Measurements from ENCODE around the gene SLC25A13. TPM values are rescaled to one million over a fixed set of nuclear protein-coding genes. Genes with fewer than 3 reads are reported as not detected.

SLC25A13 gene
- total and polyA plus RNA-seq, 2 of the 8 experiments (the other 6 are each of a cell fraction or from before 2014, with no cell fraction given) = 30.8 to 85.4 TPM

DNA sequence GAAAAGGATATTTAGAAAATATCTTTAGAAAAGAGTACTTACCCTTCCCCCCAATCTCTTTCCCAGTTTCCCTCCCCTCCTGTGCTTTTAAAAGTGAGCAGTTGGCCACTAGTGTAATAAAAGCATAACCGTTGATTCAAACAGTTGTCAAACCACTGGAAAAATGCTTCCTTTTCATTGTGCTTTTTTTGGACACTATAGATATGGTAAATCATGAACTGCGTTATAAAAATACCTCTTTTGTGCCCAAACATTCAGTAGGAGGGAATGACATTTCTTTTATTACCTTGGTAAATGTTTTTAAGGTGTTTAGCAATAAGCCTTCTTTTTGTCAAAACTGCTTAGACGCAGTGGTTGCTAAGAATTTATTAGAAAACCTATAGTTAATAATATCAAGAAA is 232.4 kb downstream of the SLC25A13 start:
- WGBS, 2 experiments (ENCODE audit: extremely low coverage in 1 of 2, insufficient coverage in 1 of 2, insufficient read length in 1 of 2, insufficient replicate concordance in 2 of 2, low coverage in 1 of 2, low lambda C conversion rate in 2 of 2, missing lambda C conversion rate in 1 of 2) = 86% methylated on average over 3 of the region's 3 CpGs; no CpG with 5 or more reads in 1 of the 2 experiments
- Histone ChIP-seq H3K79me1 (ENCODE audit: low read depth, low read length) (no peaks in the 10 kb centered on the region), H3K79me2 (ENCODE audit: control insufficient read depth in 1 of 2, insufficient read depth in 2 of 2, low read length in 2 of 2) (no peaks in the 10 kb centered on the region), H3K23ac (ENCODE audit: insufficient read length) (no peak overlapping the region), H3K18ac (ENCODE audit: extremely low read depth, low read length) (no peak overlapping the region), H2BK5ac (ENCODE audit: low read depth, low read length) (no peak overlapping the region), H3K4me3 (ENCODE audit: extremely low read depth in 1 of 4, insufficient read depth in 2 of 4, low read depth in 3 of 4, low read length in 4 of 4) (no peak overlapping the region), H3K4me1 (replicated peaks in 1 of 4; ENCODE audit: control insufficient read depth in 3 of 4, insufficient read depth in 4 of 4, low read length in 3 of 4) (no peaks in the 10 kb centered on the region), H4K20me1 (replicated peaks in 1 of 2; ENCODE audit: control insufficient read depth in 1 of 2, insufficient read depth in 2 of 2, low read length in 2 of 2) (no peaks in the 10 kb centered on the region), H3K4me2 (ENCODE audit: insufficient read depth in 1 of 2, low read depth in 2 of 2, low read length in 2 of 2) (no peak overlapping the region), H2BK20ac (ENCODE audit: low read length) (no peak overlapping the region), H3K9ac (replicated peaks in 1 of 4; ENCODE audit: extremely low read depth in 1 of 4, low read depth in 3 of 4, low read length in 3 of 4) (no peak overlapping the region), H2AFZ (ENCODE audit: low read length) (no peak overlapping the region), H3K36me3 (ENCODE audit: control insufficient read depth in 2 of 4, insufficient read depth in 4 of 4, low read length in 3 of 4) (no peaks in the 10 kb centered on the region), H3K27me3 (replicated peaks in 1 of 4; ENCODE audit: control insufficient read depth in 3 of 4, extremely low read depth in 1 of 4, insufficient read depth in 3 of 4, low read length in 3 of 4) (no peaks in the 10 kb centered on the region), H2BK120ac (replicated peaks; ENCODE audit: low read depth, low read length) (no peak overlapping the region), H3K27ac (ENCODE audit: low read depth, low read length) (no peak overlapping the region), H3K14ac (ENCODE audit: insufficient read length) (no peak overlapping the region), H2BK12ac (ENCODE audit: low read depth, low read length) (no peak overlapping the region), H4K5ac (ENCODE audit: insufficient read length, low read depth, low read length) (no peak overlapping the region), H4K8ac (ENCODE audit: extremely low read depth, insufficient read depth, low read length) (no peak overlapping the region), H3K23me2 (ENCODE audit: low read depth, low read length) (no peaks in the 10 kb centered on the region), H2AK5ac (ENCODE audit: low read depth, low read length) (no peak overlapping the region), H3K4ac (replicated peaks; ENCODE audit: insufficient read length, low read depth, low read length) (no peak overlapping the region), H2BK15ac (ENCODE audit: low read length) (no peak overlapping the region), H4K91ac (replicated peaks; ENCODE audit: insufficient read length, low read length) (no peak overlapping the region), H3K9me3 (ENCODE audit: insufficient read depth in 2 of 2, low read depth in 1 of 2, low read length in 1 of 2) (no peaks in the 10 kb centered on the region), H3K56ac (replicated peaks; ENCODE audit: insufficient read length, low read depth, low read length) (no peak overlapping the region)
- CTCF ChIA-PET (ENCODE audit: partially characterized antibody) = interaction anchor here (0.7 kb wide), 1 partner anchor 52 kb away, joined by 3 read pairs; no protein-coding TSS in a partner anchor
- POLR2A ChIA-PET (ENCODE audit: partially characterized antibody) = no interaction called here
- FAIRE-seq (no peak), DNase-seq (ENCODE audit: low read depth in 1 of 2, low spot score in 2 of 2) (no peak)
- TF ChIP-seq HDAC2 (IDR thresholded peaks at IDR 0.05; ENCODE audit: borderline replicate concordance in 1 of 2, low read depth in 2 of 2, low read length in 2 of 2) (no peak), SIN3A (conservative IDR thresholded peaks at IDR 0.05 in 1 of 2, IDR thresholded peaks at IDR 0.05 in 1 of 2; ENCODE audit: low read depth in 1 of 2, low read length in 2 of 2) (no peak), BACH1 (IDR thresholded peaks at IDR 0.05; ENCODE audit: low read length) (no peak), POLR2AphosphoS5 (IDR thresholded peaks at IDR 0.05; ENCODE audit: low read depth, low read length) (no peak), CEBPB (IDR thresholded peaks at IDR 0.05; ENCODE audit: low read depth, low read length) (no peak), CHD2 (IDR thresholded peaks at IDR 0.05; ENCODE audit: low read length) (no peak), BCL11A (IDR thresholded peaks at IDR 0.05; ENCODE audit: low read depth in 2 of 2, low read length in 2 of 2) (no peak), TAF1 (IDR thresholded peaks at IDR 0.05; ENCODE audit: low read depth, low read length) (no peak), RFX5 (IDR thresholded peaks at IDR 0.05; ENCODE audit: borderline replicate concordance, low read depth, low read length) (no peak), BRCA1 (IDR thresholded peaks at IDR 0.05; ENCODE audit: low read depth, low read length) (no peak)
- TF ChIP-seq, protein P1, sequence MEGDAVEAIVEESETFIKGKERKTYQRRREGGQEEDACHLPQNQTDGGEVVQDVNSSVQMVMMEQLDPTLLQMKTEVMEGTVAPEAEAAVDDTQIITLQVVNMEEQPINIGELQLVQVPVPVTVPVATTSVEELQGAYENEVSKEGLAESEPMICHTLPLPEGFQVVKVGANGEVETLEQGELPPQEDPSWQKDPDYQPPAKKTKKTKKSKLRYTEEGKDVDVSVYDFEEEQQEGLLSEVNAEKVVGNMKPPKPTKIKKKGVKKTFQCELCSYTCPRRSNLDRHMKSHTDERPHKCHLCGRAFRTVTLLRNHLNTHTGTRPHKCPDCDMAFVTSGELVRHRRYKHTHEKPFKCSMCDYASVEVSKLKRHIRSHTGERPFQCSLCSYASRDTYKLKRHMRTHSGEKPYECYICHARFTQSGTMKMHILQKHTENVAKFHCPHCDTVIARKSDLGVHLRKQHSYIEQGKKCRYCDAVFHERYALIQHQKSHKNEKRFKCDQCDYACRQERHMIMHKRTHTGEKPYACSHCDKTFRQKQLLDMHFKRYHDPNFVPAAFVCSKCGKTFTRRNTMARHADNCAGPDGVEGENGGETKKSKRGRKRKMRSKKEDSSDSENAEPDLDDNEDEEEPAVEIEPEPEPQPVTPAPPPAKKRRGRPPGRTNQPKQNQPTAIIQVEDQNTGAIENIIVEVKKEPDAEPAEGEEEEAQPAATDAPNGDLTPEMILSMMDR (IDR thresholded peaks at IDR 0.05; ENCODE audit: control extremely low read depth in 1 of 3, insufficient read depth in 1 of 3, low read depth in 1 of 3, low read length in 3 of 3) = no peak
- TF ChIP-seq, protein P2, sequence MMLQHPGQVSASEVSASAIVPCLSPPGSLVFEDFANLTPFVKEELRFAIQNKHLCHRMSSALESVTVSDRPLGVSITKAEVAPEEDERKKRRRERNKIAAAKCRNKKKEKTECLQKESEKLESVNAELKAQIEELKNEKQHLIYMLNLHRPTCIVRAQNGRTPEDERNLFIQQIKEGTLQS (IDR thresholded peaks at IDR 0.05; ENCODE audit: insufficient read depth, low read depth, low read length) = no peak

Data from H1 (cell line).